ENCODE results near the gene MBOAT2.
A peak's percentile ranks its signal among the peaks of the same experiment; 100 is the strongest.

The MBOAT2 gene

DNA sequence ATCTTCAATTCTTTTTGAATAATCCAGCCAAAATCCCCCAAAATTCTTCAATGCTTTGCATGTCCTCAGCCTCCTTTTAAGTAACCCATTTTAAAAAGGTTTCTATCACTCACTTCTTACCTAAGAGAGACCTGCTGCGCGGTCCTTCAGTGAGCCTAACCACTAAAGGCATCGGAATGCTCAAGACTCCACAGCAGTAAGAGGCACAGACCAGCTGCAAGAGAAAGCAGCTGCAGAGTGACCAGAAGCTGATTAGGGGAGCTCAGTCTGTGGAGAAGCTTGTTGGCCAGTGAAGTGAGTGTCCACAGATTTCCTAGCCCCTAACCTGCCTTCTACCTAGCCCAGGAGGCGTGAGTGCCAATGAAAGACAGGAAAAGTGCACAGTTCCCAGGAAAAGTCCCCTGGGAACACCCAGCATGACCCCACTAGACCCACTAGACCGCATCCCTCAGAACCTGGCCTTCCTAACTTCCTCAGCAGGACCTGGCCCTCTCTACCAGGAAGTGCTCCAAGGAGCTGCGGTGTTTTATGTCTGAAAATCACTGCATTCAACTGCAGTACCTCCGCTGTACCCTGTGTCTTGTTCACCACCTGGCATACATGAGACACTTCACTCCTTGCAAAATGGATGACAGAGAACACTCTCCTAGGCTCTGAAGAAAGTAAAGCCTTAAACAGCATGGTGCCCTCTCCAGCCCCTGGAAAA is 10.1 kb downstream of the MBOAT2 start:
- WGBS, 2 experiments (ENCODE audit: insufficient coverage in 2 of 2) = 98 to 100% methylated on average over 5 to 6 of the region's 7 CpGs
- Histone ChIP-seq H3K4me1 (ENCODE audit: control insufficient read depth, insufficient read depth, low read length, poor library complexity, severe bottlenecking) (peaks cover 14% of the 10 kb centered on the region), H3K9me3 (ENCODE audit: control insufficient read depth, low read length) (no peaks in the 10 kb centered on the region), H3K4me3 (ENCODE audit: extremely low read depth, insufficient read depth, low read length, poor library complexity, severe bottlenecking) (no peak overlapping the region), H3K36me3 (ENCODE audit: control insufficient read depth, insufficient read depth, low read length) (no peaks in the 10 kb centered on the region), H3K27ac (ENCODE audit: low read depth, low read length, severe bottlenecking) (no peak overlapping the region)

DNA sequence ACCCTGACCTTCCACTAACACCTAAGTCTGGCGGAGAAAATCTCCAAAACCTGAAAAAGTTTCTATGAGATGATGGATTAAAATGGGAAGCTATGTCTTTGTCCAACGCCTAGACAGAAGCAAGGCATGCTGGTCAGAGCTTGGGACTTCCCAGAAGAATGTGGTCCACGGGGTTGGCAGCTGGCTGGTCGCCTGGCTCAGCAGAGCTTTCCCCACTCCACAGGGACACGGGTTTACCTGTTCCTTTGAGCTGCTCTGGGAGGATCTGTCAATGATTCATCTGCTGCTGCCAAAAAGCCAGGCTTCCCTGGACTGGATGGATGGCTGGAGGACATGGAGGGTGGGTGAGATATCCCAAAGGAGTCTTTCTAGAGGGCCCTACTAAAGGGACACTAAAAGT is 10.8 kb downstream of the MBOAT2 start:
- WGBS, 2 experiments (ENCODE audit: insufficient coverage in 2 of 2) = 82 to 92% methylated on average over 2 to 3 of the region's 5 CpGs
- H3K9me3 ChIP-seq (ENCODE audit: control insufficient read depth, low read length) = no peaks in the 10 kb centered on the region

GRCh38 chr2:8989536-8990079 is 13.9 kb downstream of the MBOAT2 start:
- 86 to 100% methylated on average over 2 to 4 of the region's 5 CpGs for WGBS, 2 experiments (ENCODE audit: insufficient coverage in 2 of 2)
- no peaks in the 10 kb centered on the region for H3K36me3 ChIP-seq (ENCODE audit: control insufficient read depth, insufficient read depth, low read length)
- H3K27ac ChIP-seq (ENCODE audit: low read depth, low read length, severe bottlenecking) = no peak overlapping the region
- H3K9me3 ChIP-seq (ENCODE audit: control insufficient read depth, low read length) = no peaks in the 10 kb centered on the region
- H3K4me1 ChIP-seq (ENCODE audit: control insufficient read depth, insufficient read depth, low read length, poor library complexity, severe bottlenecking) = peaks cover 12% of the 10 kb centered on the region
- no peak overlapping the region for H3K4me3 ChIP-seq (ENCODE audit: extremely low read depth, insufficient read depth, low read length, poor library complexity, severe bottlenecking)

More for the DNA sequence above, 10.8 kb downstream of the MBOAT2 start:
- no peaks in the 10 kb centered on the region for H3K36me3 ChIP-seq (ENCODE audit: control insufficient read depth, insufficient read depth, low read length)
- peaks cover 14% of the 10 kb centered on the region for H3K4me1 ChIP-seq (ENCODE audit: control insufficient read depth, insufficient read depth, low read length, poor library complexity, severe bottlenecking)
- H3K27ac ChIP-seq (ENCODE audit: low read depth, low read length, severe bottlenecking) = no peak overlapping the region
- H3K4me3 ChIP-seq (ENCODE audit: extremely low read depth, insufficient read depth, low read length, poor library complexity, severe bottlenecking) = no peak overlapping the region

DNA sequence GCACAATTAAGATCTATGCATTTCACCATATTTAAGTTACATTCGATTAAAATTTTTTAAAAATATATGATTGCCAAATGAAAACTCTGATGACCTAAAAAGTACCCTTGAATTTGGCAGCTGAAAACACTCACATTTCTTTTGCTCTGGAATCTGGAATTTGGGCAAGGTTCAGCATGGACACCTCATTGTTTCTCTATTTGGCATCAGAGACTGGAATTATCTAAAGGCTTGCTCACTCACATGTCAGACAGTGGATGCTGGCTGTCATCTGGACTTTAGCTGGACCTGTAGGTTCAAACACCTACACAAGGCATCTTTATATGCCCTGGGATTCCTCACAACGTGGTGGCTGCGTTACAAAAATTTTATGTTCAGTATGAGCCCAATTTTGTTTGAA is 16.1 kb downstream of the MBOAT2 start:
- no CpG with 5 or more reads among the region's 3 CpGs for WGBS, 2 experiments (ENCODE audit: insufficient coverage in 2 of 2)
- Histone ChIP-seq H3K36me3 (ENCODE audit: control insufficient read depth, insufficient read depth, low read length) (no peaks in the 10 kb centered on the region), H3K27ac (ENCODE audit: low read depth, low read length, severe bottlenecking) (no peak overlapping the region), H3K4me1 (ENCODE audit: control insufficient read depth, insufficient read depth, low read length, poor library complexity, severe bottlenecking) (peaks cover 4% of the 10 kb centered on the region), H3K4me3 (ENCODE audit: extremely low read depth, insufficient read depth, low read length, poor library complexity, severe bottlenecking) (no peak overlapping the region), H3K9me3 (ENCODE audit: control insufficient read depth, low read length) (no peaks in the 10 kb centered on the region)

GRCh38 chr2:8986327-8986976 is 17.0 kb downstream of the MBOAT2 start:
- no peaks in the 10 kb centered on the region for H3K36me3 ChIP-seq (ENCODE audit: control insufficient read depth, insufficient read depth, low read length)
- H3K4me3 ChIP-seq (ENCODE audit: extremely low read depth, insufficient read depth, low read length, poor library complexity, severe bottlenecking) = no peak overlapping the region
- no peak overlapping the region for H3K27ac ChIP-seq (ENCODE audit: low read depth, low read length, severe bottlenecking)
- WGBS, 2 experiments (ENCODE audit: insufficient coverage in 2 of 2) = 68 to 71% methylated on average over 7 of the region's 11 CpGs
- H3K9me3 ChIP-seq (ENCODE audit: control insufficient read depth, low read length) = no peaks in the 10 kb centered on the region
- peaks cover 11% of the 10 kb centered on the region for H3K4me1 ChIP-seq (ENCODE audit: control insufficient read depth, insufficient read depth, low read length, poor library complexity, severe bottlenecking)

DNA sequence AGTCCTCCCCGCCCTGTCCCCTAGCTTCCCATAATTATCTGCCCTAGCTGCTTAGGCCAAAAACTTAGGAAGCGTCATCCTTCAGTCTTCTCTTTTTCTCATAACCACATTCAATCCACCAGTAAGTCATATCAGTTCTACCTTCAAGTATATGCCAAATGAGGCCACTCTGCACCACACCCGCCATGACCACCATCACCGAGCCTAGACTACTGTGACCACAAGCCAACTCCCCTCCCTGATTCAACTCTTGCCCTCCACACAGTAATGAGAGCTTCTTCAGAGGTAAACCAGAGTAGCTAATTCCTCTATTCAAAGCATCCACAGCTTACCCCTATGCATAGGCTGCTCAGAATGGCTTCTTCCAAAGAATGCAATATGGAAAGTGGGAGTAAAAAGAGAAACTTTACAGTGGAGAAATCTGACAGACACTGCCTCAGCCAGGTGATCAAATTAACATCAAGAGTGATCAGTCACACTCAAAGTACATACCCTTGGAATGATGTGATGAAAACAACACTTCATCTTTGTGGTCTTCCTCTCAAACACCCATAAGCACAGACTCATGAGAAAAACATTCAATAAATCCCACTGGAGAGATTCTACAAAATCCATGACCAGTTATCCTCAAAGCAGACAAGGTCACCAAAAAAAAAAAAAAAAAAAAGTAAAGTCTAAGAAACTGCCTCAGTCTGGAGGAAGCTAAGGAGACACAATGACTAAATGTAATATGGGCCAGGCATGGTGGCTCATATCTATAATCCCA is 17.7 kb downstream of the MBOAT2 start:
- H3K27ac ChIP-seq (ENCODE audit: low read depth, low read length, severe bottlenecking) = no peak overlapping the region
- H3K36me3 ChIP-seq (ENCODE audit: control insufficient read depth, insufficient read depth, low read length) = no peaks in the 10 kb centered on the region
- no peak overlapping the region for H3K4me3 ChIP-seq (ENCODE audit: extremely low read depth, insufficient read depth, low read length, poor library complexity, severe bottlenecking)
- H3K4me1 ChIP-seq (ENCODE audit: control insufficient read depth, insufficient read depth, low read length, poor library complexity, severe bottlenecking) = peaks cover 14% of the 10 kb centered on the region
- H3K9me3 ChIP-seq (ENCODE audit: control insufficient read depth, low read length) = no peaks in the 10 kb centered on the region
- 94 to 100% methylated on average over 3 to 4 of the region's 4 CpGs for WGBS, 2 experiments (ENCODE audit: insufficient coverage in 2 of 2)

DNA sequence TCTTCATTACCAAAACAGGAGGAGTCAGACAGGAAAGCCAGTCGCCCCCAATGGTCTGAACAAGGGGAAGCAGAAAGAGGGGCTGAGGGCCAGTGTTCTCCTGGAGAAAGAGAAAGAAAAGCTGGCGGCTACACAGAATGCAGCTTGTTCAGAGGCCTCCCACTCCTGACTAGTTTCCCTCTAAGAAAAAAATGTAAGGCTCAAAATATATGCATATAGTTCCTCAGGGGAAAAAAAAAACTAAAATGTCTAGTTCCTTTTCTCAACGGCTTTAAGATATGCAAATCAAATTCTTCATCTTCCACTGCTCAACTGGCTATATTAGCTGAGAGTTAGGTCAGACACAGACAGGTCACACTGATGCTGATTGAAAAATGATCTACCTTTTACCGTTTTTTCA is 18.6 kb downstream of the MBOAT2 start:
- Histone ChIP-seq H3K27ac (ENCODE audit: low read depth, low read length, severe bottlenecking) (no peak overlapping the region), H3K9me3 (ENCODE audit: control insufficient read depth, low read length) (no peaks in the 10 kb centered on the region), H3K4me1 (ENCODE audit: control insufficient read depth, insufficient read depth, low read length, poor library complexity, severe bottlenecking) (peaks cover 14% of the 10 kb centered on the region), H3K4me3 (ENCODE audit: extremely low read depth, insufficient read depth, low read length, poor library complexity, severe bottlenecking) (no peak overlapping the region), H3K36me3 (ENCODE audit: control insufficient read depth, insufficient read depth, low read length) (no peaks in the 10 kb centered on the region)
- WGBS, 2 experiments (ENCODE audit: insufficient coverage in 2 of 2) = 80 to 81% methylated on average over 1 to 2 of the region's 4 CpGs

- no peak overlapping the region for H3K27ac ChIP-seq (ENCODE audit: low read depth, low read length, severe bottlenecking)
Observed at GRCh38 chr2:8984157-8984556, 19.3 kb downstream of the MBOAT2 start.

GRCh38 chr2:8983571-8983970 is 19.9 kb downstream of the MBOAT2 start:
- 100% methylated on average over 1 of the region's 1 CpG for WGBS, 2 experiments (ENCODE audit: insufficient coverage in 2 of 2)
- H3K36me3 ChIP-seq (ENCODE audit: control insufficient read depth, insufficient read depth, low read length) = no peaks in the 10 kb centered on the region

More at GRCh38 chr2:8984157-8984556, 19.3 kb downstream of the MBOAT2 start:
- no peak overlapping the region for H3K4me3 ChIP-seq (ENCODE audit: extremely low read depth, insufficient read depth, low read length, poor library complexity, severe bottlenecking)
- H3K36me3 ChIP-seq (ENCODE audit: control insufficient read depth, insufficient read depth, low read length) = no peaks in the 10 kb centered on the region
- WGBS, 2 experiments (ENCODE audit: insufficient coverage in 2 of 2) = no CpG with 5 or more reads among the region's 5 CpGs
- H3K9me3 ChIP-seq (ENCODE audit: control insufficient read depth, low read length) = no peaks in the 10 kb centered on the region
- peaks cover 14% of the 10 kb centered on the region for H3K4me1 ChIP-seq (ENCODE audit: control insufficient read depth, insufficient read depth, low read length, poor library complexity, severe bottlenecking)

GRCh38 chr2:8981876-8982275 is 21.6 kb downstream of the MBOAT2 start:
- Histone ChIP-seq H3K9me3 (ENCODE audit: control insufficient read depth, low read length) (no peaks in the 10 kb centered on the region), H3K4me3 (ENCODE audit: extremely low read depth, insufficient read depth, low read length, poor library complexity, severe bottlenecking) (no peak overlapping the region), H3K27ac (ENCODE audit: low read depth, low read length, severe bottlenecking) (peak overlapping the region; percentile 36), H3K36me3 (ENCODE audit: control insufficient read depth, insufficient read depth, low read length) (no peaks in the 10 kb centered on the region), H3K4me1 (ENCODE audit: control insufficient read depth, insufficient read depth, low read length, poor library complexity, severe bottlenecking) (peaks cover 18% of the 10 kb centered on the region)
- WGBS, 2 experiments (ENCODE audit: insufficient coverage in 2 of 2) = 95 to 97% methylated on average over 4 of the region's 7 CpGs

More at GRCh38 chr2:8983571-8983970, 19.9 kb downstream of the MBOAT2 start:
- H3K27ac ChIP-seq (ENCODE audit: low read depth, low read length, severe bottlenecking) = no peak overlapping the region
- peaks cover 14% of the 10 kb centered on the region for H3K4me1 ChIP-seq (ENCODE audit: control insufficient read depth, insufficient read depth, low read length, poor library complexity, severe bottlenecking)
- H3K4me3 ChIP-seq (ENCODE audit: extremely low read depth, insufficient read depth, low read length, poor library complexity, severe bottlenecking) = no peak overlapping the region
- H3K9me3 ChIP-seq (ENCODE audit: control insufficient read depth, low read length) = no peaks in the 10 kb centered on the region

Measured in mesodermal cell (in vitro differentiated cells).